ENCODE measurements around the gene PACS2. TPM values are rescaled to one million over a fixed set of nuclear protein-coding genes. Genes with fewer than 3 reads are reported as not detected.

The PACS2 gene
- total and polyA plus RNA-seq, 2 donors = 43.8 to 67.9 TPM

GRCh38 chr14:105384605-105385321 lies 70.2 kb downstream of the PACS2 start:
- peaks cover 3% of the 10 kb centered on the region for H3K36me3 ChIP-seq (ENCODE audit: insufficient read depth)
- no peaks in the 10 kb centered on the region for H3K4me1 ChIP-seq (ENCODE audit: insufficient read depth)
- WGBS = 94% methylated on average over 29 of the region's 29 CpGs
- DNase-seq (ENCODE audit: extremely low spot score) = no peak
- H3K27ac ChIP-seq (ENCODE audit: low read depth) = no peak overlapping the region
- no peak overlapping the region for H3K4me3 ChIP-seq (ENCODE audit: low read depth, low read length)

- no peak for DNase-seq (ENCODE audit: extremely low spot score)
- no peak overlapping the region for H3K4me3 ChIP-seq (ENCODE audit: low read depth, low read length)
- no peaks in the 10 kb centered on the region for H3K4me1 ChIP-seq (ENCODE audit: insufficient read depth)
- H3K36me3 ChIP-seq (ENCODE audit: insufficient read depth) = peaks cover 2% of the 10 kb centered on the region
- 93% methylated on average over 19 of the region's 19 CpGs for WGBS
- no peak overlapping the region for H3K27ac ChIP-seq (ENCODE audit: low read depth)
Measured at GRCh38 chr14:105385322-105385637, 70.7 kb downstream of the PACS2 start.

GRCh38 chr14:105385698-105386365 lies 71.3 kb downstream of the PACS2 start:
- Histone ChIP-seq H3K27ac (ENCODE audit: low read depth) (no peak overlapping the region), H3K36me3 (ENCODE audit: insufficient read depth) (peaks cover 2% of the 10 kb centered on the region), H3K4me3 (ENCODE audit: low read depth, low read length) (no peak overlapping the region), H3K4me1 (ENCODE audit: insufficient read depth) (no peaks in the 10 kb centered on the region)
- no peak for DNase-seq (ENCODE audit: extremely low spot score)
- WGBS = 90% methylated on average over 22 of the region's 22 CpGs

- no peak for DNase-seq (ENCODE audit: extremely low spot score)
- Histone ChIP-seq H3K4me3 (ENCODE audit: low read depth, low read length) (no peak overlapping the region), H3K27ac (ENCODE audit: low read depth) (no peak overlapping the region), H3K36me3 (ENCODE audit: insufficient read depth) (peaks cover 2% of the 10 kb centered on the region), H3K4me1 (ENCODE audit: insufficient read depth) (no peaks in the 10 kb centered on the region)
- 92% methylated on average over 33 of the region's 33 CpGs for WGBS
Measured at GRCh38 chr14:105386581-105387529, 72.3 kb downstream of the PACS2 start.

GRCh38 chr14:105387530-105387922 lies 73.0 kb downstream of the PACS2 start:
- Histone ChIP-seq H3K4me3 (ENCODE audit: low read depth, low read length) (no peak overlapping the region), H3K27ac (ENCODE audit: low read depth) (no peak overlapping the region), H3K4me1 (ENCODE audit: insufficient read depth) (no peaks in the 10 kb centered on the region), H3K36me3 (ENCODE audit: insufficient read depth) (peaks cover 2% of the 10 kb centered on the region)
- DNase-seq (ENCODE audit: extremely low spot score) = no peak
- 92% methylated on average over 10 of the region's 10 CpGs for WGBS

- H3K4me1 ChIP-seq (ENCODE audit: insufficient read depth) = no peaks in the 10 kb centered on the region
- no peaks in the 10 kb centered on the region for H3K36me3 ChIP-seq (ENCODE audit: insufficient read depth)
- WGBS = 89% methylated on average over 25 of the region's 25 CpGs
- H3K27ac ChIP-seq (ENCODE audit: low read depth) = no peak overlapping the region
- DNase-seq (ENCODE audit: extremely low spot score) = no peak
- no peak overlapping the region for H3K4me3 ChIP-seq (ENCODE audit: low read depth, low read length)
Measured at GRCh38 chr14:105388110-105388951, 73.8 kb downstream of the PACS2 start.

GRCh38 chr14:105388976-105389375 lies 74.4 kb downstream of the PACS2 start:
- H3K36me3 ChIP-seq (ENCODE audit: insufficient read depth) = peaks cover under 1% of the 10 kb centered on the region
- WGBS = 85% methylated on average over 16 of the region's 16 CpGs
- no peaks in the 10 kb centered on the region for H3K4me1 ChIP-seq (ENCODE audit: insufficient read depth)
- H3K4me3 ChIP-seq (ENCODE audit: low read depth, low read length) = no peak overlapping the region
- no peak for DNase-seq (ENCODE audit: extremely low spot score)
- no peak overlapping the region for H3K27ac ChIP-seq (ENCODE audit: low read depth)

- WGBS = 54% methylated on average over 12 of the region's 12 CpGs
- Histone ChIP-seq H3K4me1 (ENCODE audit: insufficient read depth) (no peaks in the 10 kb centered on the region), H3K4me3 (ENCODE audit: low read depth, low read length) (no peak overlapping the region), H3K36me3 (ENCODE audit: insufficient read depth) (peaks cover 2% of the 10 kb centered on the region), H3K27ac (ENCODE audit: low read depth) (no peak overlapping the region)
- DNase-seq (ENCODE audit: extremely low spot score) = no peak
Measured at GRCh38 chr14:105389534-105389933, 75.0 kb downstream of the PACS2 start.

- 61% methylated on average over 27 of the region's 27 CpGs for WGBS
- H3K4me3 ChIP-seq (ENCODE audit: low read depth, low read length) = no peak overlapping the region
- no peak for DNase-seq (ENCODE audit: extremely low spot score)
- H3K27ac ChIP-seq (ENCODE audit: low read depth) = no peak overlapping the region
- H3K36me3 ChIP-seq (ENCODE audit: insufficient read depth) = peaks cover 2% of the 10 kb centered on the region
- H3K4me1 ChIP-seq (ENCODE audit: insufficient read depth) = no peaks in the 10 kb centered on the region
Measured at GRCh38 chr14:105389976-105390848, 75.7 kb downstream of the PACS2 start.

- H3K4me1 ChIP-seq (ENCODE audit: insufficient read depth) = no peaks in the 10 kb centered on the region
- no peak for DNase-seq (ENCODE audit: extremely low spot score)
- no peak overlapping the region for H3K27ac ChIP-seq (ENCODE audit: low read depth)
- peaks cover 2% of the 10 kb centered on the region for H3K36me3 ChIP-seq (ENCODE audit: insufficient read depth)
- H3K4me3 ChIP-seq (ENCODE audit: low read depth, low read length) = no peak overlapping the region
- WGBS = 90% methylated on average over 24 of the region's 24 CpGs
Measured at GRCh38 chr14:105390849-105391500, 76.4 kb downstream of the PACS2 start.

- Histone ChIP-seq H3K27ac (ENCODE audit: low read depth) (no peak overlapping the region), H3K4me1 (ENCODE audit: insufficient read depth) (no peaks in the 10 kb centered on the region), H3K4me3 (ENCODE audit: low read depth, low read length) (no peak overlapping the region), H3K36me3 (ENCODE audit: insufficient read depth) (peaks cover 2% of the 10 kb centered on the region)
- no peak for DNase-seq (ENCODE audit: extremely low spot score)
- 91% methylated on average over 23 of the region's 23 CpGs for WGBS
Measured at GRCh38 chr14:105391541-105391940, 77.0 kb downstream of the PACS2 start.
